Mammary epithelial cell (primary cell): Measurements from ENCODE around the gene CGNL1.

Source experiments
- EZH2 ChIP-seq: IDR thresholded peaks from 2 replicates; pipeline ENCODE4 v1.6.1; 2012; ENCODE audit warnings: low read length, inconsistent platforms, borderline replicate concordance
- TF ChIP-seq, protein P1 (sequence below), 2 donors: IDR thresholded peaks in 1 of 2; conservative IDR thresholded peaks in 1 of 2; 2 replicates each; pipeline ENCODE4 v1.5.1; 2011 to 2012; ENCODE audit warnings: inconsistent platforms in 2 of 2, low read length in 2 of 2, mild to moderate bottlenecking in 2 of 2, control low read depth in 1 of 2, low read depth in 1 of 2; ENCODE audit not compliant: insufficient read depth in 1 of 2; ENCODE audit errors: extremely low read depth in 1 of 2

DNA sequence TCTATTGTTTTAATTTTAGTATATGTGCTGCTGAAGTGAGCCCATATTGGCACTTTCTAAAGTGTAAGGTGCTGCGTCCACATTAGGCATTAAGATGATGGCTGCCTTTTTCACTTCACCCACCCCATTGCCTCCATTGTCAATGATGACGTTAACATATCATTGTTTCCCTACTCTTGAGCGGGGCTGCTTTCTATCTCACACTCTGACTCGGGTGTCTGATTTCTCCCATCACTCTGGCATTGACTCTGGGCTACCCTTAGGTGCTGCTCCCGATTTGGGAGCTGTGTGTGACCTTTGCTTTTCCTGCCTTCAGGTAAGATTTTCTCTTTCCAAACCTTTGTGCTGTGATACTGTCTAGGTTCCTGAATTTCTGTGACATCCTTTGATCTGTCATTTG is 28.8 kb downstream of the CGNL1 start:
- TF ChIP-seq, protein P1, sequence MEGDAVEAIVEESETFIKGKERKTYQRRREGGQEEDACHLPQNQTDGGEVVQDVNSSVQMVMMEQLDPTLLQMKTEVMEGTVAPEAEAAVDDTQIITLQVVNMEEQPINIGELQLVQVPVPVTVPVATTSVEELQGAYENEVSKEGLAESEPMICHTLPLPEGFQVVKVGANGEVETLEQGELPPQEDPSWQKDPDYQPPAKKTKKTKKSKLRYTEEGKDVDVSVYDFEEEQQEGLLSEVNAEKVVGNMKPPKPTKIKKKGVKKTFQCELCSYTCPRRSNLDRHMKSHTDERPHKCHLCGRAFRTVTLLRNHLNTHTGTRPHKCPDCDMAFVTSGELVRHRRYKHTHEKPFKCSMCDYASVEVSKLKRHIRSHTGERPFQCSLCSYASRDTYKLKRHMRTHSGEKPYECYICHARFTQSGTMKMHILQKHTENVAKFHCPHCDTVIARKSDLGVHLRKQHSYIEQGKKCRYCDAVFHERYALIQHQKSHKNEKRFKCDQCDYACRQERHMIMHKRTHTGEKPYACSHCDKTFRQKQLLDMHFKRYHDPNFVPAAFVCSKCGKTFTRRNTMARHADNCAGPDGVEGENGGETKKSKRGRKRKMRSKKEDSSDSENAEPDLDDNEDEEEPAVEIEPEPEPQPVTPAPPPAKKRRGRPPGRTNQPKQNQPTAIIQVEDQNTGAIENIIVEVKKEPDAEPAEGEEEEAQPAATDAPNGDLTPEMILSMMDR (conservative IDR thresholded peaks at IDR 0.05 in 1 of 2, IDR thresholded peaks at IDR 0.05 in 1 of 2; ENCODE audit: extremely low read depth in 1 of 2, insufficient read depth in 1 of 2, low read depth in 1 of 2, low read length in 2 of 2), result no peak
- TF ChIP-seq EZH2, result no peak
